Activated CD8-positive, alpha-beta memory T cell treated with anti-CD3 and anti-CD28 coated beads for 36 hours (primary cell): ENCODE results near the gene IPO7. TPM values are rescaled to one million over a fixed set of nuclear protein-coding genes. Genes with fewer than 3 reads are reported as not detected.

ENCODE experiments used
- CTCF ChIA-PET: fragments of 350-600 bp; sonication (Branson Sonifier 250); formaldehyde crosslinking; loops from one replicate; lab custom pipeline; 2021; ENCODE audit warnings: antibody characterized with exemption; lab: Charles Lee
- POLR2A ChIA-PET: fragments of 350-600 bp; sonication (Branson Sonifier 250); formaldehyde crosslinking; loops from one replicate; lab custom pipeline; 2021; ENCODE audit warnings: antibody characterized with exemption; lab: Charles Lee
- total RNA-seq, 2 experiments: library from RNA; stranded (reverse); gene quantifications; one replicate each; pipeline ENCODE4 v1.2.3, GENCODE V29; 2021

The IPO7 gene
- total RNA-seq, 2 experiments from 2014 or later = 174 to 187 TPM

DNA sequence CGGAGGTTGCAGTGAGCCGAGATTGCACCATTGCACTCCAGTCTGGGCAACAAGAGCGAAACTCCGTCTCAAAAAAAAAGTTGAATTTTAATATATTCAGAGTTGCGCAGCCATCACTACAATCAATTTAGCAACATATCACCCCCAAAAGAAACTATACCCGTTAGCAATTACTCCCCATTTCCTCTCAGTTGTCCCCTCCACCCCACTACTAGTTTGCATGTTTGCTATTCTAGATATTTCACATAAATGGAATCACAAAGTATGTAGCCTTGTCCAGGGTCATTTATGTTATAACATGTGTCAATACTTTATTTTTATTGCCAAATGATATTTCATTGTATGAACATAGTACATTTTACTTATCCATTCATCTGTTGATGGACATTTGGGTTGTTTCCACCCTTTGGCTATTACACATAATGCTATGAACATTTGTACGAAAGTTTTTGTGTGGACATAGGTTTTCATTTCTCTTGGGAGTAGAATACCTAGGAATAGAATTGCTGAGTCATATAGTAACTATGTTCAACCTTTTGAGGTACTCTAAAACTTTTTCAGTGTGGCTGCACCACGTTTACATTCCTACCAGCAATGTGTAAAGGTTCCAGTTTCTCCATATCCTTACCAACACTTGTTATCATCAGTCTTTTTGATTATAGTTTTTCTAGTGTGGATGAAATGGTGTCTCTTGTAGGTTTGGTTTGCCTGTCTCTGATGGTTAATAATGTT is 78.5 kb downstream of the IPO7 start:
- ChIA-PET POLR2A (interaction anchor here (0.5 kb wide), 1 partner anchor 843 kb away, joined by 7 read pairs; no protein-coding TSS in a partner anchor), CTCF (no interaction called here)

GRCh38 chr11:9470765-9471164 is 86.3 kb downstream of the IPO7 start:
- ChIA-PET CTCF (no interaction called here), POLR2A (no interaction called here)

DNA sequence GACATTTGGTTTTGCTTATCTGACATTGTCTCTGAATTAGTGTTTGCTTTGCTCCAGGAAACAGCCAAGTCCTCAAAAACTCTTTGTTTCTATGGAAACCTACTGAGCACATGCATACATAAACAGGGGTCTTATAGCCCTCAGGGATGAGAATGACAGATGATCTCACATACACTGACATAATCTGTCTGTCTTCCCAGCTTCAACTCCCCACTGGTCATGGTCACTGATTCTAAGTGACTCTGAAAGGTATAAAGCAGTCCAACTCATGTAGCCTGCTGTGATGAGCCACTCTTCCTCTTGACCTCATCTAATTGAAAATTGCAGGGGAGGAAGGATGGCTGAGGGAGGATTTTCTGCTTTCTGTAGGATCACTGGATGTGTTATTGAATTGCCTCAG is 89.0 kb downstream of the IPO7 start:
- POLR2A ChIA-PET = interaction anchor here (0.7 to 1.0 kb wide), 2 partner anchors 13 to 77 kb away, joined by 5 to 8 read pairs; partner anchors contain the start of gene ZNF143

GRCh38 chr11:9479899-9480298 is 95.4 kb downstream of the IPO7 start:
- ChIA-PET POLR2A (interaction anchor here (0.7 kb wide), 1 partner anchor 18 kb away, joined by 3 read pairs; no protein-coding TSS in a partner anchor), CTCF (interaction anchor here (0.9 to 1.3 kb wide), 2 partner anchors 27 to 55 kb away, joined by 3 read pairs; no protein-coding TSS in a partner anchor)

More for the DNA sequence above, 89.0 kb downstream of the IPO7 start:
- CTCF ChIA-PET = no interaction called here

DNA sequence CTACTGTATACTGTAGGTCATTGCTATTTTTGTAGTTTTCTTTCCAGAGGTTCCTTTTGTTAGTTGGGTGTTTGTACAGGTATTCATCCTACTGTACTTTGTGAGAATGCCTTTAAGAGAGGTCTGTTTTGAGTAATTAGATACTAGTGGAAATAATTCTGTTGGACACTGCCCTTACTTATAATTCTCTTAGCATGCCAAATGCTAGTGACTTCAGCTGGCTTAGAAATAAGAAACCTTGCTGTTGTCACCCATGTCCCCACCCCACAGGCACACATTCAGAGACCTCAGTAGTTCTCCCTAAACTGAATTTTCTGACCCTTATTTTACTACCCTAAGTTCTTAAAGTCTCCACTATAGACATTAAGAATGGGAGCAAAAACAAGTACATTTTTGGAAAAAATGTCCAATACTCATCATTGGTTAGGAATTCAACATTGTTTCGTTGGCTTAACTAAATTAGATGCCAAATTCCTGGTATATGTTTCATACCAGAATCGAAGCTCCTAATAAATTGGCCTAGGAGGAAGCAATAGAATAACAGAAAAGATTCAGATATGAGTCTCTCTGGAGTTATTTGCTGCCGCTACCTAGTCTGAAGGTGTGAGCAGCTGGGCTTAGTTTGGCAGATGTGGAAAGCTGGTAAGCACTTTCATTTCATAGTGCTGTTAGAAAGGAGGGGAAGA is 104.8 kb downstream of the IPO7 start:
- CTCF ChIA-PET = interaction anchor here (0.7 kb wide), 1 partner anchor 80 kb away, joined by 5 read pairs; no protein-coding TSS in a partner anchor
- POLR2A ChIA-PET = no interaction called here

DNA sequence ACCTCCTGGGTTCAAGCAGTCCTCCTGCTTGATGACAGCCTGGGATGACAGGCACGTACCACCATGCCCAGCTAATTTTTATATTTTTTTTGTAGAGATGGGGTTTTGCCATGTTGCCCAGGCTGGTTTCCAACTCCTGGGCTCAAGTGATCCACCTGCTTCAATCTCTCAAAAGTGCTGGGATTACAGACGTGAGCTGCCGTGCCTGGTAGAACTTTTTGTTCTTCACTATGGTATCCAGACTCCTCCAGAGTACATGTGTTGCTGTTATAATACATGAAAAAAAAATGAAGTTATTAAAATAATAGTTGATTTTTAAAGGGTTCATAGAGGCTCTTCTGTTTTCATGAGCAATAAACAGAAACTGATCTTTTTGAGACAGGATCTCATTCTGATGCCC is 105.9 kb downstream of the IPO7 start:
- POLR2A ChIA-PET = interaction anchor here (0.5 kb wide), 1 partner anchor 20 kb away, joined by 3 read pairs; no protein-coding TSS in a partner anchor
- CTCF ChIA-PET = interaction anchor here (0.7 kb wide), 1 partner anchor 82 kb away, joined by 5 read pairs; no protein-coding TSS in a partner anchor

- CTCF ChIA-PET = no interaction called here
- POLR2A ChIA-PET = interaction anchor here (0.5 kb wide), 1 partner anchor 85 kb away, joined by 11 read pairs; no protein-coding TSS in a partner anchor
Observed at GRCh38 chr11:9493492-9493891, 109.0 kb downstream of the IPO7 start.

DNA sequence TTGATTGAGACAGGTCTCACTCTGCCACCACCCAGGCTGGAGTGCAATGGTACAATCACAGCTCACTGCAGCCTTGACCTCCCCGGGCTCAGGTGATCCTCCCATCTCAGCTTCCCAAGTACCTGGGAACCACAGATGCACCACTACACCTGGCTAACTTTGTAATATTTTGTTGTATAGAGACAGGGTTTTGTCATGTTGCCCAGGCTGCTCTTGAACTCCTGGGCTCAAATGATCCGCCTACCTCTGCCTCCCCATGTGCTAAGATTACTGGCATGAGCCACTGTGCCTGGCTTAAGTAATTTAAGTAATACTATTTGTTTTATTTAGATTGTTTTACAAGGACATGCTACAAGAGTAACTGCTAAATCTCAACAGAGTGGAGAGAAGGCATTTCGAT is 109.9 kb downstream of the IPO7 start:
- ChIA-PET POLR2A (no interaction called here), CTCF (no interaction called here)

- ChIA-PET POLR2A (no interaction called here), CTCF (no interaction called here)
Observed at GRCh38 chr11:9495803-9496514, 111.5 kb downstream of the IPO7 start.

Other genes with a start within 250 kb of the IPO7 start
- gene DENND5A, start 119.3 kb upstream of the IPO7 start, total RNA-seq = 10 to 100 TPM; 22.0 to 25.2 TPM
- gene TMEM41B, start 70.1 kb upstream of the IPO7 start, total RNA-seq = 10 to 100 TPM; 20.1 to 25.5 TPM
- 10 to 100 TPM; 32.9 to 33.6 TPM for gene ZNF143, start 76.4 kb downstream of the IPO7 start, total RNA-seq
- gene WEE1, start 189.0 kb downstream of the IPO7 start, total RNA-seq = 10 to 100 TPM; 54.3 to 61.1 TPM